Kidney glomerular epithelial cell (primary cell): ENCODE data around the gene MYOF.
"Not testable (repeated sequence)": the region's sequence is repeated elsewhere in the genome, so short reads cannot be mapped to it uniquely, and the experiment has no call there.

Experiments used
- DNase-seq: peaks from one replicate; lab custom pipeline; 2025; lab: John Stamatoyannopoulos, UW

Gene MYOF

DNA sequence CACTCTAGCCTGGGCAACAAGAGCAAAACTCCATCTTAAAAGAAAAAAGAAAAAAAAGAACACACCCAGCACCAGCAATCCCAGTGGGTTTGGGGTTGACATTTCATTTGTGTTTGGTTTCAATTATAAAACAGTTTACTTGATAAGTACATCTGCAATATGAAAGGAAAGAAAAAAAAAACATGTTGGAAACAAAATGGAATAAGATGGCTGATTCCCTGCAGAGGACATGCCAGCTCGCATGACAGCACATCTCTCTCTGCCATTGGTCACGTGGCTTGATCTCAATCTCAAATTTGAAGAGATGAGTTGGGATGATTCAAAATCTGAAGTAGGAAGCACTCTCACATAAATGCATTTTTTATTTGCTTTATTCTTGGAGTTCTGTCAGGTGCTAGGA, 28.0 kb downstream of the MYOF start:
- no peak for DNase-seq

DNA sequence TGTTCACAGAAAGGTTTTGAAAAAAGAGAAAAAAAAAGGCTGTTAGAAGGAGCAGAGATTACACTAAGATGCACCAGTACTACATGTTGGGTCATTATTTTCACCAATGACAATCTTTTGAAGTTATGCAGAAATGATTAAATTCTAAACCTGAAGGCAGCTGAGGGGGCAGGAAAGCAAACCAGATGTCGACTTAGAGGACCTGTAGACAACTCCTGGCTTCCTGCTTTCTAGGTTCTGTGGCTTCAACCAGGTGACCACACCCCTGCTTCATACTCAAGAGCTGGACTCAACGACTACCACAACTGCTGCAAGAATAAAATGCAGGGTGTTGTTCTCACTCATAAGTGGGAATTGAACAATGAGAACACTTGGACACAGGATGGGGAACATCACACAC, 30.0 kb downstream of the MYOF start:
- no peak for DNase-seq

DNA sequence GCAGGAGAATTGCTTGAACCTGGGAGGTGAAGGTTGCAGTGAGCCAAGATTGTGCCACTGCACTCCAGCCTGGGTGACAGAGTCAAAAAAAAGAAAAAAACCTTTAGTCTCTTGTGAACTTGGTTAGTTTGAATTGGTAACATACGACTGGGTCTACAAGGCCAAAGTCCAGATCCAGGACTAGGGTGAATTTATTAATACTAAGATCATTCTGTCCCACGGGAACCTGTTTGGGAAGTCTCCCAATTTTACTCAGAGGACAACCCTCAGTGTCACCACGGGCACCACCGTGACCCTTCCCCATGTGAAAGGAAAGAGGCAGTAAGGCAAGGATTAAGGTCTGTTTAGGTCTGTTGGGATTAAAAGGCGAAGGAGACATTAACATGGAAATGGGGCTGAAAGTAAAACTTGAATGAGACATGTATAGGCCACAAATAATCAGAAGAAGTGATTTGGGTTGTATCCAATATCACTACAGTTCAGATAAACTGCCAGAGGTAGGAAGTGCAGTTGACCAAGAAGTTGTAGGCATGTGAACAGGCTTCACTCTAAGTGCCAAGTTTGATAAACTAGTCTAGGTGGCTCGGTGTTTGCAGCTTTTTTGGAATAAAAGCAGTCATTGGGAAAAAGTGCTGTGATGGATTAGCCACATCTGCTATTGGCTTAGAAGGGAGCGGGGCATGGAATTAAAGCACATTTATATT, 30.7 kb downstream of the MYOF start:
- no peak for DNase-seq

DNA sequence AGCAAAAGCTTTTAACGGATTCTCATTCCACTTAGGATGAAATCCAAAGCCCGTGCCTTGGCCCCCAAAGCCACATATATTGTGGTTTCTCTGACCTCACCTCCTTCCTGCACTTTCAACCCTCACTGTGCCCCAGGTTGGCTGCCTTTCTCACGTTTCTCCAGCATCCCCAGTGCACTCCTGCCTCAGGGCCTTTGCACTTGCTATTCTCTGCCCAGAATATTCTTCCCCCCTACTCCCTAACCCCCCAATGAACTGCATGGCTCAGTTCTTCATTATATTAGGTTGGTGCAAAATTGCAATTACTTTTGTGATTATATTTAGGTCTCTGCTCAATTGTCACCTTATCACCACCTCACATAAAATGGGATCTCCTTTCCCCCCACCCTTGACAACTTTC, 34.2 kb downstream of the MYOF start:
- no peak for DNase-seq

DNA sequence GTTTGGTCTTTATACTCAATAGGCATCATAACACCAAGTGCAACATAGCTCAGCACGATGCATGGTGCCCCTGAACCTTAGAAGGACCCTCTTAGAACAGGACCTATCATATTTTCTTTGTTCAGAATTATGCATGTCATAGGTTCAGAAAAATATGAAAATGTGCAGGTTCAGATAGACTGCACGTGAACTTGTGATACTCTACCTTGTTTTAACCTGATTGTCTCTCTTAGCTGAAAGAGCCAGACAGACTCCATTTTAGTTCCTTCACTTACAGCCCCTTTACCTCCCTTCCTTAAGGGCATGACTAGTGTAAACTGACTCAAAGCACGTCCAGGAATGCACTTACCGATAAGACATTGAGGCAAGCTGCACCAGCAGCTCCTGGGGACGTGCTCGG, 35.1 kb downstream of the MYOF start:
- DNase-seq = no peak

DNA sequence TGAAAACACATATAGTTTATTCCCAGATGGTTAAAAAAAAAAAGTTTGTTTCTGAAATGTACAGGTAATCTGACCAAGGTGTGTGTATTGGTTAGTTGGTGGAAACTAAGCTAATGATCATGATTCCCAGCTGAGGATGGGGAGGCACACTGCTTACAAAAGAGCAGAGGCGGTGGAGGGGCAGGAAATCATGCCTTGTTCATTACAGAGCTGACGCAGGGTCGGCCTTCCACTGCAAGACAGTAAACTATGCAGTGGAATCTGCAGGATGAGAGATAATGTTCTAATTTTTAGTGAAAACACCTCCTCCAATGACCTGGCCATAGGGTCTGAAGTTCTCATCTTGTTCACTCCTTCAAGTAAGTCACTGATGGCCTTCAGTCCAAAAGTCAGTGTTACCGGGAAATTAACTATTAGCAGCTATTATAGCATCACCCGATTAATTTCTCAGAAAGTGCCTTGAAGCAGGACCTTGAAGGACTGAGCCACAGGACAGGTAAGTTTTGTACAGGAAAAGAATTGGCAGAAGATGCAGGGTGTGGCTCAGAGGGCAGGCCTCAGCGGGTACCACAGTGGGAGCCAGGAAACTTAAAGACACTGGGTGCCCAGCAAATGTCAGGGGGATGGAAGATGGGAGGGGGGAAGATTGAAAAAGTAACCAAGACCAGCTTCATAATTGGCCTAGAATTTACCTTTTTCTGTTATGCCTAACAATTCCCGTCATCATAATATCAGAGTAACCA, 36.0 kb downstream of the MYOF start:
- DNase-seq = peak; percentile 85

DNA sequence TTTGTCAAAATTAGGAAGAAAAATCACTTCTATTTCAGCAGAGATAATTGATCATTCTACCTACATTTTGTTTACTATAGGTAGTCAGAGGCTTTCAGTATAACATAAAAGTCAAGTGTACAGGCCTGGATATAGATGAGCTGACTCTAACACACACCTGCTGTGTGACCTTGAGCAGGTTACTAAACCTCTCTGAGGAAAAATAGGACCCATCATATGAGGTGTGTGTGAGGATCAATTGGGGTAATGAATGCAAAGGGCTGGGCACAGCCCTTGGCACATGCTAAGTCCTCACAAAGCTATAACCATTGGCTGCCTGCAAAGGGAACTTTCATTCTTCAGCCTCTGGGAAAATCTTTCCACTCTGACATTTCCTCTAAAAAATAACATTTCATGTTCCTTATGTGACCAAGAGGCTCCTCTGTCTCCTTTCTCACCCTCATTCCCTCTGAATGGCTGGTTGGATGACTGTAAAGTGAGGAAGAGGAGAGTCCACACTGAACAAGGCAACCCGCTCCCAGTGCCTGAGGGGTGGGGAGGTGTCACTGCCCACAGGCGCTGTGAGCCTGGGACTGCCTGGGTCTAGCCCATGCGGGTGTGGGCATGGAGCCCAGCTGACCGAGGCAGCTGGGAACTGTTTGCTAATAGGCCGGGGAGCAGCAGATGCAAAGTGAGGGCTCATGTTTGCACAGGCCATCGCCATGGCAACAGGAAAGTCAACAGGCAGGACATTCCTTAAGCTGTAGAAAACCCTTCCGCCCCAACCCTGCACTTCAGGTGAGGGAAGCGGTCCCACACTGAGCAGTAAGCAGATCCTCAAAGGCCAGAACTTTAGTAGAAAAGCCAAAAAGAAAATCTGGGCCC, 36.8 kb downstream of the MYOF start:
- peak; percentile 96 for DNase-seq

DNA sequence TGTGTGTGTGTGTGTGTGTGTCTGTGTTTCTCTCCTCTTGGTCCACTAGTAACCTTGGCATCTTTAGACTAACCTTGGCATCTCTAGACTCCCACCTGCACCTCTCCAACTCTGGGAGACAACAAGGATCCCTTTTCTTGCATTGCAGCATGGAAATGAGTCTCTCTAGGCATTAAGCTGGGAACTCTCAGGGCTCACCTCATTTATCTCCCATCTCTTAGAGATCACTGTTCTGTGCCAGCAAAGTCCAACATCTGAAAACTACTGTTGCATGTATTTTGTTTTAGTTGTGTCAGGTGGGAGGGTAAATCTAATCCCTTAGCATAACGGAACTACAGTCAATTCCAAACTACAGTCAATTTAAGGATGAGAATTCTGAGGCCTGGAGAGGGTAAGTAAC, 38.7 kb downstream of the MYOF start:
- DNase-seq = no peak

DNA sequence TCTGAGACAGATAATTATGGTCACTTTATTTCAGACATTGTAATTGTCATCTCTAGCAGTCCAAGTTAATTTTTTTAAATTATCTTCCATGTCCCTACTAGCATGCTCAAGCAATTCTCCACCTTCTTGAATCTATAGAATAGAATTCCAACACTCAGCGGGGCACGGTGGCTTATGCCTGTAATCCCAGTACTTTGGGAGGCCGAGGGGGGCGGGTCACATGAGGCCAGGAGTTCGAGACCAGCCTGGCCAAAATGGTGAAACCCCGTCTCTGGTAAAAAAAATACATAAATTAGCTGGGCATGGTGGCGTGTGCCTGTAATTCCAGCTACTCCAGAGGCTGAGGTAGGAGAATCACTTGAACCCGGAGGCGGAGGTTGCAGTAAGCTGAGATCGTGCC, 39.4 kb downstream of the MYOF start:
- DNase-seq = not testable (repeated sequence)

DNA sequence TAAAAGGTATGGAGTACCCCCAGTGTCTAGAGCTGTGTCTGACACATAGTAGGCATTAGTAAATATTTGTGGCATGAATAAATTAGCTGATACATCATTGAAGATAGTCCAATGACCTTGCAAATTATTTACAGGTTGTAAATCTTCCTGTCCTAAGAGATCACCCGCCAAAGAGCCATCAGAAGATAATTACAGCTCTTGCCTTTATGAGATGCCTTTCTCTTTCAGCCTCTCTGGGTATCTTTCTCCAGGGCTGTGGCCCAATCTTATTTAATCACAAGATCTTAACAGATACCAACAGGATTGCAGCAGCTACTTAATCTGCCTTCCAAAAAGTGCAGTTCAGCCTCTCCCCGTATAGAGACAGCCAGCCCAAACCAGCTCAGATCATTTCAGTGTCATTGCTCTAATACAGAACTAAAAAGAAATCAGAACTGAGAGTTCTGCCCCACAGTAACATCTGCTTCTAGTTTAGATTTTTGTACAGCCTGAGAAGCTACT, 41.5 kb downstream of the MYOF start:
- DNase-seq = peak; percentile 50

DNA sequence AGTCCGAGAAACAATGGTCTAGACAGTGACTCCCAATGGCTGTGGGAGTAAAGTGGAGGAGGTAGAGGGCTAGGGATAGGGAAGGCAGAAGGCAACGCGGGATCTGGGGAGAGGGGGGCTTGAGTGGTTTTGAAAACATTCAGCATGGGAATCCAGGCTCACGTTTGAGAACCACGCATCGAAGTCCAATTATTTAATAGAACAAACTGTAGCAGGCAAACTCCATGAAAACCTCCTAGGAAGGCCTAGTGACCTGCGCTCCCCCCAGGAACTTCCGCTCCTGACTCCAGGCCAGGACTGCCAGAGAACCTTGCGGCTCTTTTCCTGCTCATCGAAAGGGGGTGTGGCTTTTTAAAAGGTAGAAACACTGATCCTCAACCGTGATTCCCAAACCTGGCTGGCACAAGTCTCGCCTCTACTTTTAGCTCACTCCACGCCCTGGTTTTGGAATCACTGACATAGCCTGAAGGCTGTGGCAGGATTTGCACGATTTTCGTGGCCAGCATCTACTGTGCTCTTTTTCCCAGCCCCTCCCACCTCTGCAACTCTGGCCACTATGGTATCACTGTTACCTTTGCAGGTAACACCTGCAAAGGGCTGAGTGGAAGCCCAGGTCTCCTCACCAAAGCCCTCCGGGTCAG, 43.4 kb downstream of the MYOF start:
- DNase-seq = peak; percentile 87

DNA sequence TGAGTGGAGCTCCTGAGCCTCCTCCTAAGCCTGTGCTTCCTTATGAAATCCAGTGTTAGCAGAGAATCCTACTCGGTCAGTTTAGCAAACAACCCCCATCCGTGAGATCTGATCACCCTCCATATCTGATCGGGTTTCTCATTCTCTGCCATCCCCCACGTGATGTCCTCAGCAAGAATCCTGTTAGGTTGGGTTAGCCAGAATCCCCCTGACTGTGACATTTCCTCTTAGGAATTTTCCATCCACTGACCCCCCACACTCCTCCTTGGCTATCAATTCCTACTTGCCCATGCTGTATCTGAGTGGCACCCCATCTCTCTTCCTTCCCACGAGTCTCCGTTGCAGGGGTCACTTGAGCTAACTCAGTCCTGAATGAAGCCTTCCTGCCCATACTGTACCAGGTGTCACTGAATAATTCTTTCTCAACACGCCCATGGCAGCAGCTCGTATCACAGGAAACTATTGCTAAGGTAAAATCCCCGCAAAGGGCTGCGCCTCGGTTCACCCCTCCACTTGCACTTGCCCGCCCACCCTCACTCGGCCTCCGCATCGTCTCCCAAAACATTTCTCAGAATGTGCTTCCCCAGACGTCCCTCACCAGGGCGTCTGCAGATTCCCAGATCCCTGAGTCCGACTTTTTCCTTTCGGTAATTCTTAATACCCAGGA, 44.1 kb downstream of the MYOF start:
- DNase-seq = peak; percentile 79

DNA sequence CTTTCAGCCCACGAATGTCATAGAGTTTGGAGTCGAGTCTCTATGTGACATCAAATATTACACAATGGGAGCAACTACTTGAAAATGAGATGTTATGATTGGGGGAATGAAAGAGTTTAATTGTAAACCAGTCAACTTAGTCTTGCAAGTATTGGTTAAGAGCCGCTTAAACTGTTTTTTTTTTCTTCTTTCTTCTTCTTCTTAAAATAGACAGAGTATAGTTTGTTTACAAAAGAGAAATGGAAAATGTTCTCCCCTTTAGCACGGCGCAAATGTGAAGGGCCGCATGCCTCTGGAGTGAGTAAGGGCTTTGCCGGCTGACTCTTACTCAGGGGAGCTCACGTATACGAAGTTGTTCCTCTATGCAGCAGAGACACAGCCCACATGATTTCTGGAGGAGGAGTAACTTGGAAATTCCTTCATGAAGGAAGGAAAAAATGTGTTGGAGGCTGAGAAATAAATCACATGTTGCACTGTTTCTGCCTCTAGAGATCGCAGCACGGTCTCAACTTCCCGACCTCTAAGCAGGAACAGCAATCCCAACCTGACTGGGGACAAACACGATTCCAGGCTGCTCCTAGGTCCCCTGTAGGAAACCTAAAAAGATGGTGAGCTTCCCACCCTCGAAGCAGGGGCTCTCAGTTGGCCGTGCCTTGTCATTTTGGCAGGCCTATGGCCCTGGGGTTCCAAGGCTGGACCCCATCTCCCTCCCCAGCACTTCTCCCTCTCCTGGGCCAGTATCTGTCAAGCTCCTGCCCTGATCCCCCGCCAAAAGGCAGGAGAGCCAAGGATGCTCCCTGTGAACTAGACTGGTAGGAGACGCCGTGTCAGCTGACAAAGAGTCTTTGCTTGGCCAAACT, 44.8 kb downstream of the MYOF start:
- DNase-seq = peak; percentile 99

DNA sequence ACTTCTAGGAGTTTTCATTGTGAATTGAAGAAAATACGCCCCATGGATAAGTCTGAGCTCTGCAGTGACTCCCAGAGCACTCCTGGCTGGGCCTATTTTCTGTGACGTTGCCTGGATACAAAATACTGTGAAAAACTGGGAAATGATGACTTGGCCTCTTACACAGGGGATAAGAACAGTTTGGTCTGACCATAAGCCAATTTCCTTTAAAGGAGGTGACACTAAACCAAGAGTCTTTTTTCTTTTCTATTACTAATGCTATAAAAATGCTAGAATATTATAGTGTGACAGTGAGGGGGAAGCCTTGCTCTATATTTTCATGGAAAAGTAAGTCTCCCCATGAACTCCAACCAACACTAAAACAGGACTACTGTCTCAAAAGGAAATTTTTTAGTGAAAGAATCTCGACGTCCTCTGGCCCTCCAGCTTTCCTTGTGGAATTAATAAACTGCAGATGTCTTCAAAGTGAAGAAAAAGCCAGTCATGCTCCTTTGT, 45.5 kb downstream of the MYOF start:
- DNase-seq = peak; percentile 80

DNA sequence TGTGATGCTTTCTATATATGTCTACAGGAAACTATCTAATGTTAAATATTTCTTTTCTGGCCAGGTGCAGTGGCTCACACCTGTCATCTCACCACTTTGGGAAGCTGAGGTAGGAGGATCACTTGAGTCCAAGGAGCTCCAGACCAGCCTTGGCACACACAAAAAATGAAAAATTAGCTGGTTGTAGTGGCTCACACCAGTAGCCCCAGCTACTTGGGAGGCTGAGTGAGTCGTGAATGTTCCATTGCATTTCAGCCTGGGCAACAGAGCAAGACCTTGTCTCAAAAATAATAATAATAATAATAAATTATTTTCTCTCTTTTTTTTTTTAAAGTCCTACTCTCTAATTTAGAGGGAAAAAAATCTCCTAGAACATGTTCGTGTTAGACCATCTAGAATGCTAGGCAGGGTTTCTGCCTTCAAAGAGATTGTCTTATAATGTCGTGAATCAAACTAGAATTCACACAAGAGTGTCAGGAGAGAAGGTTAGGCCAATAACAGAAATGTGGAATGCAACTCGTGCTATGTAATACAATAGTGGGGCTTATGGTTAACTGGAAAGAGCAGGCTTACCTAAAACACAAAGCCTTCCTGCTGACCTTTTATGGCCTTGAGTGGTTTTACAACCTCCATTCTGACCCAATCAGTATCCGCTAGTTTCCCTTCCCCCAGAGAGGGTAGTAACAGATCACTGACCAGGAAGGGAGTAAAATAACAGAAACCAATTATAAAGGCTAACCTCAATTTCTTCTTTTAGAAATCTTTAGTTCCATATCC, 46.3 kb downstream of the MYOF start:
- DNase-seq = peak; percentile 93

DNA sequence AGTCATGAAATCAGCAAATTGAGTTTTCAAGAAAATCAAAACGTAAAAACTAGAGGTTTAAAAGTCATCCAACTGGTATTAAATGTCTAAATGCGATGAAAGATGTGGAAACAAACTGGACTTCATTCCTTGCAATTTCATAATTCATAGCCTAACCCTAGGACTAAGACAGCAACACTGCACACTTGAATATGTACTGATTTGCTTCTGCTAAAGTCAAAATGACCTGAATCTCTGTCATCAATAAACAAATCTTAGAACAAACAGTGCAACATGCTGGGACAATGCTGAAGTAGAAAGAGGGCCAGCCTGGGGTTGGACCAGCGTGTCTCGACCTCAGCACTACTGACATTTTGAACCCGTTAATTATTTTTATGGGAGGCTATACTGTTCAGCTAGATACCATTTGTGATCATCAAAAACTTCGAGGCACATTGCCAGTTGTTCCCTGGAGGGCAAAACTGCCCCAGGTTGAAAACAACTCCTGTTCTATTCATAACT, 47.1 kb downstream of the MYOF start:
- DNase-seq = no peak

DNA sequence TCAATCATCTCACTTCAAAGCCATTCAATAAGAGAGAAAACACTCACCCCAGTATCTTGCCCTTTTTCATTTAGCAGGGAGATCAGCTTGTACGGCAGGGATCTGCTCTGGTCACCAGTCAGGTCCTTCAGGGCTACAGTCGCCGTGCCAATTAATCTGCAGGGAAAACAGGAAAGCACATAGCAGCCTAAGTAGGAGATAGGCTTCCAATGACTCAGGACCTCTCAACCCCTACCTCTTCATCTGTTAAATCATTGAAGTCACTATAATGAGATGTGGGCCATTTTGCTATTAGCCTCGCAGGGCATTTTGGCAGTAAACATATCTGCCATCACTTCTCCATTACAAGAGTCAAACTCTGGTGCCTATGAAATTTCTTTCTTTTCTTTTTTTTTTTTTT, 50.8 kb downstream of the MYOF start:
- DNase-seq = no peak

DNA sequence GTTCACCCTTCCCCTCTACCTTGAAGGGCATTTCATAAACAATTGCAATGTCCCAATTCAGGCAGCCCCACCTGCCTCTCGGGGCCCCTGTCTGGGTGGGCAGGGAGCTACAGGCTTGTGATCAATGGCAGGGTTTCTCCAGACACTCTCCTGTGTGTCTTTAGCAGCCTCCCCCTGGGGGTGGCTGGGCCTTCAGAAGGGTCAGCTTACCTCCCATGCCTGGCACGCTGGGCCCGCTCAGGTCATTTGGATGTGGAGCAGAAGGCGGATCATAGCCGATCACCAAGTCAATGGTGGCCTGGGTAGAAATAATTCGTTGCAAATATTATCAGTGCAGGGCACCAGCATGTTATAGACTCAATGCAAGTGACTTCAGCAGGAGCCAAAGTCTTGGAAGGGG, 56.3 kb downstream of the MYOF start:
- DNase-seq = no peak

DNA sequence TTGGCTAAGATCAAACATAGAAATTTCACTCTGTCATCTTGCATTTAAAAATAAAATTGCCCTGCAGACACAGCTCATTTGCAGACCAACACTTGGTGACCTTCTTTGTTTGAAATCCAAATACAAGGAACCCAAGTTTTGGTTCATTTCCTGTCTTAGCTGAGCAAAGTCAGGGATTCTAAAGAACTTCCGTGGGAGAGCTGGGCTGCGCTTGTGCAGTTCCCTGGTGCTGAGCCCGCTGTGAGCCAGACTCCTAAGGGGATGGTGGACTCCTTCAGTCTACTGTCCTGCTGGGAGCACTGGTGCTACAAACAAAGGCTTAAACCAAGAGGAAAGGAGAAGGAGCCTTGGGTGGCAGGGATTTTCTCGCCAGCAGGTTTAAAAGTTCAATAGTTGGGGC, 60.0 kb downstream of the MYOF start:
- DNase-seq = no peak
